Activated naive CD4-positive, alpha-beta T cell treated with anti-CD3 and anti-CD28 coated beads, Interleukin-2, amount 50 U/mL, for 16 hours (primary cell): ENCODE data around the gene MEX3B.

Source experiments
- DNase-seq: peaks from one replicate; pipeline ENCODE4 v3.0.0-alpha.2; 2020

The MEX3B gene

GRCh38 chr15:82045892-82046665 is at the start of gene MEX3B:
MEX3B (minus strand) TSS chr15:82046018; CDS start chr15:82045705, 313 bp downstream.
- peak; percentile 90 for DNase-seq

GRCh38 chr15:82093774-82094211 is 48.0 kb upstream of the MEX3B start:
- DNase-seq: no peak

- no peak for DNase-seq
These were observed 47.5 kb upstream of the MEX3B start for GRCh38 chr15:82093325-82093724.

- no peak for DNase-seq
These were observed 45.9 kb upstream of the MEX3B start for GRCh38 chr15:82091636-82092140.

GRCh38 chr15:82086243-82086995 is 40.6 kb upstream of the MEX3B start:
- DNase-seq: no peak

GRCh38 chr15:82081914-82082762 is 36.3 kb upstream of the MEX3B start:
- no peak for DNase-seq

- no peak for DNase-seq
These were observed 35.0 kb upstream of the MEX3B start for GRCh38 chr15:82080774-82081173.

GRCh38 chr15:82079736-82080135 is 33.9 kb upstream of the MEX3B start:
- no peak for DNase-seq

GRCh38 chr15:82074610-82075009 is 28.8 kb upstream of the MEX3B start:
- DNase-seq: no peak

GRCh38 chr15:82072926-82073537 is 27.2 kb upstream of the MEX3B start:
- no peak for DNase-seq

GRCh38 chr15:82066455-82066854 is 20.6 kb upstream of the MEX3B start:
- no peak for DNase-seq

GRCh38 chr15:82064824-82065223 is 19.0 kb upstream of the MEX3B start:
- no peak for DNase-seq

GRCh38 chr15:82062479-82063454 is 16.9 kb upstream of the MEX3B start:
- DNase-seq: no peak

- DNase-seq: no peak
These were observed 15.0 kb upstream of the MEX3B start for GRCh38 chr15:82060817-82061216.

- DNase-seq: no peak
These were observed 12.8 kb upstream of the MEX3B start for GRCh38 chr15:82058517-82059204.

GRCh38 chr15:82058026-82058425 is 12.2 kb upstream of the MEX3B start:
- no peak for DNase-seq

- no peak for DNase-seq
These were observed 11.4 kb upstream of the MEX3B start for GRCh38 chr15:82056958-82057823.

GRCh38 chr15:82052751-82053150 is 6.9 kb upstream of the MEX3B start:
- no peak for DNase-seq

GRCh38 chr15:82051664-82052063 is 5.8 kb upstream of the MEX3B start:
- no peak for DNase-seq

GRCh38 chr15:82048811-82049210 is 3.0 kb upstream of the MEX3B start:
- no peak for DNase-seq
